ENCODE results near the gene PPP1R7.

DNA sequence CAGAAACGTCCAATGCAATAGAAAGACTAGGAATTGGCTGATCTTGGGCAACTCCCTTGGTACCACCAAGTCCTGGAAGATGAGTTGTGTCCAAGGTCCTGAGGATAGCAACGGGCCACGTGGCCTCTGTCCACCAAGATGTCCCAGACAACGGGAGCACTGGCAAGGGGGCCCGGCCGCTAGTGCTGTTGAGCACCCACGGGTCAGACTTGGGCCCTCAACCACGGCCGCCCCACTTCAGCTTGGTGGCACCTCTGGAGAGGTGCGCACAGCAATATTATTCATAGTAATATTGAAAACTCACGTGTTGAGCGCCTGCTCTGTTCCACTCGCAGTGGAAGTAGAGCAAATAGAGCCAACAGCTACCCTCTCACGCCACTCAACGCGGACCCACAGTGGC lies 20.0 kb upstream of the PPP1R7 start:
- TF ChIP-seq, protein P1, sequence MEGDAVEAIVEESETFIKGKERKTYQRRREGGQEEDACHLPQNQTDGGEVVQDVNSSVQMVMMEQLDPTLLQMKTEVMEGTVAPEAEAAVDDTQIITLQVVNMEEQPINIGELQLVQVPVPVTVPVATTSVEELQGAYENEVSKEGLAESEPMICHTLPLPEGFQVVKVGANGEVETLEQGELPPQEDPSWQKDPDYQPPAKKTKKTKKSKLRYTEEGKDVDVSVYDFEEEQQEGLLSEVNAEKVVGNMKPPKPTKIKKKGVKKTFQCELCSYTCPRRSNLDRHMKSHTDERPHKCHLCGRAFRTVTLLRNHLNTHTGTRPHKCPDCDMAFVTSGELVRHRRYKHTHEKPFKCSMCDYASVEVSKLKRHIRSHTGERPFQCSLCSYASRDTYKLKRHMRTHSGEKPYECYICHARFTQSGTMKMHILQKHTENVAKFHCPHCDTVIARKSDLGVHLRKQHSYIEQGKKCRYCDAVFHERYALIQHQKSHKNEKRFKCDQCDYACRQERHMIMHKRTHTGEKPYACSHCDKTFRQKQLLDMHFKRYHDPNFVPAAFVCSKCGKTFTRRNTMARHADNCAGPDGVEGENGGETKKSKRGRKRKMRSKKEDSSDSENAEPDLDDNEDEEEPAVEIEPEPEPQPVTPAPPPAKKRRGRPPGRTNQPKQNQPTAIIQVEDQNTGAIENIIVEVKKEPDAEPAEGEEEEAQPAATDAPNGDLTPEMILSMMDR (IDR thresholded peaks at IDR 0.05): no peak
- TF ChIP-seq POLR2AphosphoS5 (IDR thresholded peaks at IDR 0.05; ENCODE audit: insufficient read depth in 1 of 2, low read depth in 1 of 2) (no peak), POLR2A (IDR thresholded peaks at IDR 0.05) (no peak)

Data from vagina (tissue), 2 donors.